T-helper 9 cell (primary cell): Measurements from ENCODE around the gene NFATC1.

Experiments
- DNase-seq: peaks from one replicate; pipeline ENCODE4 v3.0.0-alpha.2; 2020

Gene NFATC1

DNA sequence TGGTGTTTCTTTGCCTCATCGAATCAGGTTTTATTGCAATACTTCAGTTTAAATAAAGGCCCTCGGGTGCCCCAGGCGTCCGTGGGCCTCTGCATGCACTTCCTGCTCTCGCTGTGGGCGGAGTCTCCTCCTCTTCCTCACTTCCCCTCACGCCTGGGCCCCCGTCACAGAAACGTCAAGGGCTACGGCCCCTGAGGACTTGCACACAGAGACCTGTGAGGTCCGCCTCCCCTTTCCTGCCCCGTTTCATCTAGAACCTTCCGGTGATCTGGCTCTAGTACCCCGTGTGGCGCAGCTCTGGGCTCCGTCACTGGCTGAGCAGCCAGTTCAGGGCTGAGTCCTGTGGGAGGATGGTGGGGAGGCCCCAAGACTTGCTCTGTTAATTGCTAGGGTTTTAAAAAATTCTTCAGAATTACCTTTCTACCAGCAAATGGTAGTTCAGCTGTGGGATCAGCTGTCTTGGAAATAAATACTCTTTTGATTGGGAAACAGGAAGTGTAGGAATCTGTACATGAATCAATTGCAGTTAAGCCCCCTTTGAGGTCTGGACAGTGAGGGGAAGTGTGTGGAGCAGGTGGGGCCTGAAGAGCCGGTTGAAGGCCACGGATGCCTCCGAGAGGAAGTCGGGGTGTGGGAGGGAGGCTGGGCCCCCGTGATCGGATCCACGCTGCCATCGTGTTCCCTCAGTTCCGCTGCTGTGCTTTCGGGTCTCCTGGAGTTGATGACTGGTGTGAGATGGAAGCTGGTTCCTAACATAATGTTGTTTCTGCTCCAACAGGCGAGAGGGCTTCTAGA, 10.2 kb downstream of the NFATC1 start:
- peak; percentile 80 for DNase-seq

DNA sequence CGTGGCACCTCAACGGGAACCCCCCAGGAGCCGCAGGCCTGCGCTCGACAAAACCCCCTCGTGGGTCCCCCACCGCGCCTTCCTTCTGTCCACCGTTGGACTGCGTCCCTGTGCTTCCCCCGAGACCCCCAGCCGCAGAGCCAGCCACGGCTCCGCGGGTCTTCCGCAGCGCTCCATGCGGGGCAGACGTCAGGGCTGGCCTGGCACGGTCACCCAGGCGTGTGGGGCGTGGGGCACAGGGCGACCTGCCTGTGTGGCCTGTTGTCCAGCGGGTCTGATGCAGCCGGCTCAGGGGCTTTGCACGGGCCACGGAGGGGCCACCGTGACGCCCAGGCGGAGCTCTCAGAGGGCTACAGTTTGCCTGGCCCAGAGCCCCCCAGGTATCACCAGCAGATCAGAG, 11.0 kb downstream of the NFATC1 start:
- no peak for DNase-seq

DNA sequence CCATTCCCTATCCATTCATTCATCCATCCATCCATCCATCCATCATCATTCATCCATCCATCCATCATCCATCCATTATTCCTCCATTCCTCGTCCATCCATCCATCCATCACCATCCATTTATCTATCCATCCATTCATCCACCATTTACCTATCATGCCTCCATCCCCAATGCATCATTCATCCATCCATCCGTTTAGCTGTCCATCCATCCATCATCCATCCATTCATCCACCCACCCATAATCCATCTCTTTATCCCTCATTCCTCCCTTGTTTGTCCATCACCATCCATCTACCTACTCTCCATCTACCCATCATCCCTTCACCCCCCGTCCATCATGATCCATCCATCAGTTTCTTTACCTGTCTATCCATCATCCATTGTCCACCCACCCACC, 13.6 kb downstream of the NFATC1 start:
- DNase-seq = no peak

DNA sequence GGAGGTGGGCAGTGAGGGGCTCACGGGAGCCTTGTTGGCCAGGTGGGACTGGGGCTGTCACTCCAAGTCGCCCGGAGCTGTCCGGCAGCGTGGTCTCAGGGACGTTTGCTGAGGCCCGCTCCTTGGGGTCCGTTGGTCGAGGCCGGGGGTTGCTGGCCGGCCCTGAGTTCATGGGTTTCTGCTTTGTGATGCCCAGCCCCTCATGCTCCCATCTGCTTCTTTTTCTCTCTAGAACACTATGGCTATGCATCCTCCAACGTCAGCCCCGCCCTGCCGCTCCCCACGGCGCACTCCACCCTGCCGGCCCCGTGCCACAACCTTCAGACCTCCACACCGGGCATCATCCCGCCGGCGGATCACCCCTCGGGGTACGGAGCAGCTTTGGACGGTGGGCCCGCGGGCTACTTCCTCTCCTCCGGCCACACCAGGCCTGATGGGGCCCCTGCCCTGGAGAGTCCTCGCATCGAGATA, 14.5 kb downstream of the NFATC1 start:
- no peak for DNase-seq

DNA sequence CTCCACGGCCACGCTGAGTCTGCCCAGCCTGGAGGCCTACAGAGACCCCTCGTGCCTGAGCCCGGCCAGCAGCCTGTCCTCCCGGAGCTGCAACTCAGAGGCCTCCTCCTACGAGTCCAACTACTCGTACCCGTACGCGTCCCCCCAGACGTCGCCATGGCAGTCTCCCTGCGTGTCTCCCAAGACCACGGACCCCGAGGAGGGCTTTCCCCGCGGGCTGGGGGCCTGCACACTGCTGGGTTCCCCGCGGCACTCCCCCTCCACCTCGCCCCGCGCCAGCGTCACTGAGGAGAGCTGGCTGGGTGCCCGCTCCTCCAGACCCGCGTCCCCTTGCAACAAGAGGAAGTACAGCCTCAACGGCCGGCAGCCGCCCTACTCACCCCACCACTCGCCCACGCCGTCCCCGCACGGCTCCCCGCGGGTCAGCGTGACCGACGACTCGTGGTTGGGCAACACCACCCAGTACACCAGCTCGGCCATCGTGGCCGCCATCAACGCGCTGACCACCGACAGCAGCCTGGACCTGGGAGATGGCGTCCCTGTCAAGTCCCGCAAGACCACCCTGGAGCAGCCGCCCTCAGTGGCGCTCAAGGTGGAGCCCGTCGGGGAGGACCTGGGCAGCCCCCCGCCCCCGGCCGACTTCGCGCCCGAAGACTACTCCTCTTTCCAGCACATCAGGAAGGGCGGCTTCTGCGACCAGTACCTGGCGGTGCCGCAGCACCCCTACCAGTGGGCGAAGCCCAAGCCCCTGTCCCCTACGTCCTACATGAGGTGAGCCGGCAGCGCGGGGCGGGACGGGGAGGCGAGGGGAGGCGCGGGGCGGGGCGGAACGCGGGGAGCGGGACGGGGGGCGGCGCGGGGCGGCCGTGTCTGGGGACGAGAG, 15.2 kb downstream of the NFATC1 start:
- no peak for DNase-seq

DNA sequence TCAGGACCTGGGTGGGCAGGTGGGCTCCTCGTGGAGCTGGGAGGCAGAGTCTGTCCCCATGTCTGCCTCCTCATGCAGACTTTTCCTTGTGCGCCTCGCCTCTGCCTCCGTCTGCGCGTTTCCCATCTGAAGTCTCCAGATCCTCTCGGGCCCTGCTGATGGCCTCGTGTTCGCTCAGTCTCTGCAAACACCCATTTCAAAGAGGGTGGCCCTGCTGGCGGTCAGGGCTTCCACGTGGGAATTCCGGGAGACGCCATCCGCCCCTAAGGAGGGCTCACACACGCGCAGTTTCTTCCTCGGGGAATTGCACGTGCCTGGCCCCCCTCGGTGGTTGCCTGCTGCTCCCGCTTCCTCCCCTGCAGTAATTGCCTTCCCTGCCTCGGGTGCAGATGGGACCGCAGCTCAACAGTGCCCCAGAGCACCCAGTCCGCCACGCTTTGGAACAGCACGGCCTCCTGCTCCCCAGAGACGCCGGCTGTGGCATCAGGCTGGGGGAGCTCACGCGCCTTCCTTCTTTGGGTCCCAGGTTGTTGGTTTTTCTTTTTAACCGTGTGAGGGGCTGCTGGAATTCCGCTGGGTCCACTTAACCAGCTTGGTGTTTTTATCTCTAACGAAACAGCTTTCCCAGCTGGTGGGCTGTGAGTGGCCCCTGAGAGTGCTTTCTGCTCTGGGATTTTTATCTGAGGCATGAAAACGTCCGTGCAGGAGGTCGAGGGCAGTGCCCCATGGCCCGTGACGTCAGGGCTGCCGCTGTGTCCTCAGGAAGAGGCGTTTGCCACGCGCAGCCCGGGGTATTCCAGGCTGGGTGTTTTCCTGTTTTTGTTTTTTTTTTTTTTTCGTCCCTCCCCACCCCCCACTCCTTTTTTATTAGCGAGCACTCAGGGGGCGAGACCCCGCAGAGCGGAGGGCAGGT, 16.1 kb downstream of the NFATC1 start:
- no peak for DNase-seq

DNA sequence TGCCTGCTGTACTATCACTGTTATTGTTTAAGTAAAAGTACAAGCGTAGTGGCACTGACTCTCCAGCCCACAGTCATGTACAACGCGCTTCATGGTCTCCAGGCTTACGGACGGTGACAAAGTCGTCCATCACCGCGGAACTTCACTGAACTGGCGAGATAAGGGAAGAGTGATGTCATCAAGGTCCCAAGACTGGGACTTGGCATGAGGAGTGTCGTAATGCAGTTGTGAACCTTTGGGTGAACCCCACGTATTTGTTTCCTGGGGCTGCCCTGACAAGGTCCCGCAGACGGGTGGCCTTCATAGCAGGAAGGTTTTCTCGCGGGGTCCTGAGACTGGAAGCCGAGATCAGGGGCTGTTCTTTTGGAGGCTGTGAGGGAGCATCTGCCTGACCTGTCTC, 17.3 kb downstream of the NFATC1 start:
- DNase-seq = no peak

DNA sequence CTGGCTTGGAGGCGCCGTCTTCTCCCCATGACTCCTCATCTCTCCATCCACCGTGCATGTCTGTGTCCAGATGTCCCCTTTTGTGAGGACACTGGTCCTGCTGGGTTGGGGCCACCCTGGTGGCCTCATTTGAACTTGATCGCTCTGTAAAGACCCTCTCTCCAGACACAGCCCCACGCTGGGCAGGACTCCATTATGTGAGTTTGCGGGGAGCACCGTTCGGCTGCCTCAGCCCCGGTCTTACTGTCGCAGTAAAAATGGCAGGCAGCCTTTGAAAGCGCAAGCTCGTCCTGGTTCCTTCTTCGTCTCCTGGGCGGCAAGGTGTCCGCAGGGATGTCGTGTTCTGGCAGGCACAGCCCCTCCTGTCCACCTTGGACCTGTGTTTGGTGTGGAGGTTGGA, 17.7 kb downstream of the NFATC1 start:
- no peak for DNase-seq

DNA sequence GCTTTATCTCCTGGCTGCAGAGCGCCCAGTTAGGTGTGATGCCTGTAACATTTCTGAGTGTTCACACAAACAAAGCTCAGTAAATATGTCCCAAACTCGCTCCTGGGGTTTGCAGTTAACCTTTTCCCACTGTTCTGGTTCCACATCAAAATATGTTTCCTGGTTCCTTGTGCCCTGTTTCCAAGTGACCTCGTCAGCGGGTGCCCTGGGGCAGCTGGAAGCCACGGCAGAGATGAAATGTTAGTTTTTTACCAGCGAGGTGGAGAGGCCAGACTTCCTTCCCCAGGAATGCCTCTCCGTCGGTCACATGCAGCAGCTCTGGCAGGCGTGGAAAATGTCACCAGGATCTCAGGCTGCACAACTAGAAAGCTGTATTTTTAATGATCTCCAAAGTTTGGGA, 18.2 kb downstream of the NFATC1 start:
- DNase-seq = no peak

DNA sequence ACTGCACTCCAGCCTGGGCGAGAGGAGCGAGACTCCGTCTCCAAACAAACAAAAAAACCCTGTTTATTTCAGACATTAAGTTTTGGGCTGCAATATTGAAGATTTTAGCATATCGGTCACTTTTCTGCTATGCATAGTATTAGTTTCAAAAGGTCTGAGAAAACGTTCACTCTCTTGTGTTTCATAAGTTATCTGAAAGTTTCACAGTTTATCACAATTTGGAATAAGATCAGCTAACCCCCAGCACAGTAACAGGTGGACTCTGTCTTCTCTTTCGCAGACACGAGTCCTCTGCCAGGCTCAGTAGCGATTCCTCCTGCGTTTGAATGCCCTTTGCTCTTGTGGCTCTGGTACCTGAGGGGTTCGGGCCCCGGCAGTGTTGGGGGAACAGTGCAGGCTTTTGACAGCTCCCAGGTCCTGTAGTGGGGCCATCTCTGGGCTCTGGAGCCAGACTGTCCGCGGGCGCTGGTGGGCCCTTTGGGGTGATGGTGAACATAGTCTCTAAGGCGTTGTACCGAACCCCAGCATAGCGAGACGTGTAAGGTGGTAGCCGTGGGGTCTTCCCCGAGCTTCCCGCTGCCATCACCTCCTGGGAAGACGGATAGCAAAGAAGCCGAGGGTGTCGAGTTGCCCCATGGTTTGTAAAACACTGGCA, 20.4 kb downstream of the NFATC1 start:
- no peak for DNase-seq

DNA sequence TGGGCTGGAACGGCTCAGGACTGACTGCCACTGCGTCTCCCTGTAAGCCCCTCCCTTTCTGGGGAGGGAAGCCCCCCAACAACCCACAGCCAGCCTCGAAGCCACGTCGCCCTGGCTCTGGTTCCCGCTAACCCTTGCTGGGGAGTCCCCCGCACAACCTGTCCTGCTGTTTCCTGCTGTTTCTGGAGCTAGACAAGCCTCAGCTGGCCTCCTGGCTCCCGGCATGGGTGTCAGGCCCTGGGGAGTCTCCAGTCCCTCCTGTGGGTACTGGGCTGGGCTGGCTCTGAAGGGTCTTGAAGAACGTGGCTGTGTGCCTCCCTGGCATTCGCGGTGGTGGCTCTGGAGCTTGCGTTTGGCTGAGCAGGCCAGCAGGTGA, 20.9 kb downstream of the NFATC1 start:
- no peak for DNase-seq

DNA sequence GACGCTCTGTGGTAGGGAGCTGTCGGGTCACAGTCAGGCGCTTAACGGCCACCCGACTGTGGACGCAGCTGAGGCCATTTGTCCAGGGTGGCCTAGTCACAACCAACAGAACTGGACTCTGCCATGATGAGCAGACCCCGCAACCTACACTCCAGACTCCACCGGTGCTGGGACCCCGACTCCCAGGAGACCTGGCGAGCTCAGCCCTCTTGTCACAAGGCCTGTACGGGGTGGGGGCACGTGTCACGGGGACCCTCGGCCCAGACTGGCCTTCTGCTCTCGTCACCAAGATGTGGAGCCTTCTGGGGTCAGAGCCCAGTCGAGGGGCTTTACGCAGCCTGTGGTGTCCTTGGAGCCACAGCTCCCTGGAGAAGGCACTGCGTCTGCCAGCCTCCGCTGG, 22.5 kb downstream of the NFATC1 start:
- DNase-seq = no peak

DNA sequence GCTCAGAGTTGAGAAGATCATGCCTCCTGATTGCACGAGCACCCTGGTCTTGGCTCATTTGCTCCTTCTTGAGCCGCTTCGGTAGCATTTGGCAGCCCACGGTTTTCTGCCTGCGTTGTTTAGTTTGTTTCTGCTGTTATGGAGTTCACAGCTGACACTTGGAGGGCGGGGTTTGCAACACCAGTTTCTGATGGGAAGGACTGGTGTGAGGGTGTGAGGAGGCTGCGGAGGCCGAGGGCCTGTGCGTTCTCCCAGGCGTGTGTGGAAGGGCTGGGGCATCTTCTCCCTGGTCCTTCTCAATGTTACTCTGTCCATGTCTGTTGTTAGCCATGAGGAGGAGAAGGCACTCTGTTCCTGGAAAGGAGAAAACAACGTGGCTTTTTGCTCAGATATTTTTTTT, 22.9 kb downstream of the NFATC1 start:
- DNase-seq = no peak

DNA sequence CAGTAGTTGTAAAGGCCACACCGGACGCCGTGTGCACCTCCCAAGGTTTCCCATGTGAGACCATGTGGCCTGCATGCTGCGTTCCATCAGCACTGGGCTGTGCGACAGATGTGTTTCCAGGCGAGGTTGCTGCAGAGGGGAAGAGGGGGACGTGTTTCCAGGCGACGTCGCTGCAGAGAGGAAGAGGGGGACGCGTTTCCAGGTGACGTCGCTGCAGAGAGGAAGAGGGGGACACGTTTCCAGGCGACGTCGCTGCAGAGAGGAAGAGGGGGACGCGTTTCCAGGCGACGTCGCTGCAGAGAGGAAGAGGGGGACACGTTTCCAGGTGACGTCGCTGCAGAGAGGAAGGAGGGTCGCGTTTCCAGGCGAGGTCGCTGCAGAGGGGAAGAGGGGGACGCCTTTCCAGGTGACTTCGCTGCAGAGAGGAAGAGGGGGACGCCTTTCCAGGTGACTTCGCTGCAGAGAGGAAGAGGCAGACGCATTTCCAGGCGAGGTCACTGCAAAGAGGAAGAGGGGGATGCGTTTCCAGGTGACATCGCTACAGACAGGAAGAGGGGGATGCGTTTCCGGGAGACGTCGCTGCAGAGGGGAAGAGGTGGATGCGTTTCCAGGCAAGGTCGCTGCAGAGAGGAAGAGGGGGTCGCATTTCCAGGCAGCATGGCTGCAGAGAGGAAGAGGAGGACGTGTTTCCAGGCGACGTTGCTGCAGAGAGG, 24.5 kb downstream of the NFATC1 start:
- no peak for DNase-seq

DNA sequence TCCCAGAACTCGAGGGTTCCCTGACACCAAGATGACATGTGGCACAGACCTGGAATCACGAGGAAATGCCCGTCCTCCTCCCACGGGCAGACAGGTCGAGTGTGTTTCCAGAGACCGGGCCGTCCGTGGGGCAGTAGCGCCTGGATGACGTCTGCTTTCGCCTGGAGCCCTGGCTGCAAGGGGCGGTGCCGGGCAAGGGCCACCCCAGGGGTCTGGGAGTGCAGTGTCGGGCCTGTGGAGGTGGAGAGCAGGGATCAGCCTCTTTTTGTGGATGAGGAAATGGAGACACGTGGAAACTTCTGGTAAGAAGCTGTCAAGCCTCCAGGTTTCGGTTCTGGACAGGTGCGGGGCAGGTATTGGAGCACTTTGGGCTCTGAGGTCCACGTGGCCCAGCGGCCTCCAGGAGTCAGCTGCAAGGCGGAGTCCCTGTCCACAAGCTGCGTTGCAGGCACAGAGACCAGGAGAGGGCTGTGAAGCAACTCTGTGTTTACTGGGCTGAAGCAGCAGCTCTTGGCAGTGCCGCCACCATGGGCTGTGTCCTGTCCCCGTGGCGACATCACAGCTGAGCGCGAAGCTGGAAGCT, 25.6 kb downstream of the NFATC1 start:
- no peak for DNase-seq

DNA sequence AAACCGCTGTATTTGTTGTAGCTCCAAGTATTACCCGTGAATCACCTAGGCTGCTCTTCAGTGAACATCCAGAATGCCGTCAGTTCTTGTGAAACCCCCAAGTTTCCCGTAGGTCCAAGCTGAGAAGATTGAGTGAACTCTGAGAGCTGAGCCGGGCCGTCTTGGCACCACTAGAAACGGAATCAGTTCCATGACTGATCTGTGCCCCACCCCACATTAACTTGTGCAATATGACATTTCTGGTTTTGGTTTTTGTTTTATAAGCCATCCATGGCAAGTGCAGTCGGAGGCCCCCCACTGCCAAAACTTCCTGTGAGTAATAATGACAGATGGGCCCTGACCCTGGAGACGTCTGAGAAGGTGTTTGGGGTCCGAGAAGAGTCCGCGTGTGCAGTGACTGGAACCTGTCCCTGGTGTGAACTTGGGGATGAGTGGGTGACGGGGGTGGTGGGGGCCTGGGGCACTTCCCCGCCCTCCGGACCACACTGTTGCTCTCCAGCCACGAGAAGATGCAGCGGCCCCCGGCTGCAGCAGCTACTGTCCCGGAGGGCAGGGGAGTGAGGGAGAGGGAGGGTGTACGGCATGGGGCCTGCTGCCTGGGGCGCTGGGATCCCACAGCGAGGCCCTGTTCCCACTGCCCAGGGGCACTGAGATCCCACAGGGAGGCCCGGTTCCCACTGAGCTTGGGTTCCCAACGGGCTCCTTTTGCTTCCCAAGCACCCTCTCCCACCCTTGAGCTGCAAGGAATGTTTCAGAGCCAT, 26.5 kb downstream of the NFATC1 start:
- DNase-seq = no peak

DNA sequence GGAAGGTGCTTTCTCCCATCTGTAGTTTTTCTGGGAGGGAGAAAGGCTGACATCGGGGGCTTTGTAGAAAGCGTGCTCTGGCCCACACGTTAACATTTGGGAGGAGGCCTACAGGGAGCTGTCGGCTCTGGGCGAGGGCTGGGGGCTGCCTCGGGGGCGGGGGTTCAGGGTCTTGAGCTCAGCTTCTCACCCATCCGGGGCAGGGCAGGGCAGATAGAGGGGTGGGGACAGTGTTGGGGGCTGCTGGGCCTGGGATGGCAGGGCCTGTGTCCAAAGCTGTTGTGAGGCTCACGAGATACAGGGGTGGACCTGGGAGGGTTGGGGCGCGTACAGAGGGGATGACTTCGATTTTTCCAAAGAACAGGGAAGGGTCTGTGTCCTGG, 27.0 kb downstream of the NFATC1 start:
- no peak for DNase-seq

DNA sequence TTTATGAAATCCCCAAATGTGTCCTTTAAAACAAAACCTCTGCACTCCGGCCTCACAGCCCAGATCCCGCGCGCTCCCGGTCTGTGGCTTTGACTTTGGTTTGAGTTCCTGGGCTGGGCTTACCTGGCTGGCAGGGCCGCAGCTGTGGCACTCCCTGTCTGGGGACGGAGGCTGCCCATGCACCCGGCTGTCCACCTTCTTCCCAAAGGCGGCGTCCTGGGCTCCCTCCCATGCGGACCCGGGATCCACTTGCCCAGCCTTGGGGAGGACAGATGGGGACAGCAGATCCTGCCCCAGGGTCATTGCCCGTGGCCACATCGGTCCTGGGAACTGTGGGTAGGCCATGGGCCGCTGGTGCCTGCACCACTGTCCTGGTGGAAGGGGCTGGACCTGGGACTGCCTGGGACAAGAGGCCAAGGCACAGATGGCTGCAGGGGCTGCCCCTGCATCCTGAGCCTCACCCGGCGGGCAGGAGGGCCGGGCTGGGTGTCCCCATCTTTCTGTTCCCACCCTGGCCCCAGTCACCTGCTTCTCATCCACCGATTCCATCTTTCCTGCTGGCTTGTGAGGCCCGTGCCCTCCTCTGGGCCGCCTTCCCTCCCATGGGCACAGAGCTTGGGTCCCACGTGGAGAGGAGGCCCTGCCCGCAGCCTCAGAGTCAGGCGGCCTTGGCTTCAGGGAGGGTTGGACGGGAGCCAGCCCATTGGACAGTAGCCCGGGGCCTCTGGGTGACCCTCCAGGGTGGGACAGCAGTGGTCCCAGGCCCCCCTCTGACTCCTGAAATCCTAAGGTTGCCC, 27.7 kb downstream of the NFATC1 start:
- DNase-seq = no peak

DNA sequence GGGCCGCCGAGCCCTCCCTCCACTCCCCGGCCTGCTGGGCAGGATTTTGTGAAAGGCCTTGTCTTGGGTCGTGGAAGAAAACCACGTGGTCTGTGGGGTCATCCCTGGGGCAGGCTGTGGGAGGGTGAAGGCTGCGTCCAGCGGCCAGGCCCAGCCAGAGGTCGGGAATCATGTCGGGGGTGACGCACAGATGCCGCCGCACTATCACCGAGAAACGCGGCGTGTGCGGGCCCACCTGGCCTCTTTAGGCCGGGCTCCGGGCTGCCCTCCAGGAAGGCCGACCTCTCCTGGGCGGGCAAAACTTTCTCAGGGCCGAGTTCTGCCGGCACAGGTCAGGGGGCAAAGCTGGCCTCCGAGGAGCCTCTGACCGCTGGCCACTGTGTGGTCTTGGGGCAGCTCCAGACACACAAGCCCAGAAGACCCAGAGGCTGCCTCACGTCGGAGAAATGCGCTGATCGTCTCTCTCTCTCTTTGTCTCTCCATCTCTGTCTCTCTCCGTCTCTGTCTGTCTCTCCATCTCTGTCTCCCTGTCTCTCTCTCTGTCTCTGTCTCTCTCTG, 28.4 kb downstream of the NFATC1 start:
- DNase-seq = no peak
